B cell (primary cell): ENCODE data around the gene DLX2. TPM values are rescaled to one million over a fixed set of nuclear protein-coding genes. Genes with fewer than 3 reads are reported as not detected.

Experiments
- ATAC-seq: fragments of 200-7000 bp; cut with Tn5 transposase; one replicate; pipeline ENCODE4 v1.10.0; 2021; ENCODE audit warnings: low read depth, mild to moderate bottlenecking, moderate number of reproducible peaks, moderate library complexity
- CTCF ChIA-PET: fragments of 350-600 bp; sonication (Branson Sonifier 250); formaldehyde crosslinking; loops from one replicate; lab custom pipeline; 2021; ENCODE audit warnings: antibody characterized with exemption, inconsistent platforms; lab: Charles Lee
- POLR2A ChIA-PET: fragments of 350-600 bp; sonication (Branson Sonifier 250); formaldehyde crosslinking; loops from one replicate; lab custom pipeline; 2021; ENCODE audit warnings: antibody characterized with exemption; lab: Charles Lee
- DNase-seq: peaks from one replicate; pipeline ENCODE4 v3.0.0; 2013
- H2AFZ ChIP-seq: 2 replicates; pipeline ENCODE4 v1.6.1; 2012; ENCODE audit warnings: mild to moderate bottlenecking, low read depth, low read length; ENCODE audit not compliant: insufficient read depth, poor library complexity, severe bottlenecking
- H3K27ac ChIP-seq, 2 donors: 1 replicate in 1 of 2; 2 replicates in 1 of 2; pipeline ENCODE4 v1.5.1; 2012 to 2013; ENCODE audit warnings: low read length in 2 of 2, mild to moderate bottlenecking in 2 of 2, moderate library complexity in 1 of 2
- H3K27me3 ChIP-seq, 4 experiments: fragments of 200-600 bp in 1 of 4; sonication (generic) in 1 of 4; replicated peaks in 1 of 4; 1 replicate in 2 of 4; 2 replicates in 2 of 4; pipeline versions ENCODE4 v1.6.1 to v1.7.0; 2013 to 2016; ENCODE audit warnings: low read length in 3 of 4, mild to moderate bottlenecking in 2 of 4, mixed read lengths in 1 of 4, moderate library complexity in 1 of 4; ENCODE audit not compliant: insufficient read depth in 4 of 4, control insufficient read depth in 3 of 4; ENCODE audit errors: control extremely low read depth in 1 of 4
- H3K36me3 ChIP-seq, 2 experiments: replicated peaks in 1 of 2; 1 replicate in 1 of 2; 2 replicates in 1 of 2; pipeline versions ENCODE4 v1.6.1 to v1.7.1; 2013; ENCODE audit warnings: low read length in 1 of 2; ENCODE audit not compliant: insufficient read depth in 2 of 2, control insufficient read depth in 1 of 2; ENCODE audit errors: control extremely low read depth in 1 of 2, extremely low read depth in 1 of 2
- H3K4me1 ChIP-seq, 2 donors: fragments of 200-600 bp in 1 of 2; sonication (generic) in 1 of 2; 1 replicate in 1 of 2; 2 replicates in 1 of 2; pipeline versions ENCODE4 v1.5.1 to v1.6.1; 2013 to 2017; ENCODE audit warnings: low read length in 2 of 2; ENCODE audit not compliant: control insufficient read depth in 2 of 2, insufficient read depth in 2 of 2
- H3K4me2 ChIP-seq: replicated peaks from 2 replicates; pipeline ENCODE3; 2012; ENCODE audit warnings: mild to moderate bottlenecking, low read depth, low read length; ENCODE audit not compliant: poor library complexity, severe bottlenecking
- H3K4me3 ChIP-seq, 5 experiments: fragments of 200-600 bp in 1 of 5; sonication (generic) in 1 of 5; 1 replicate in 3 of 5; 2 replicates in 2 of 5; pipeline versions ENCODE4 v1.5.1 to v1.7.0; 2011 to 2016; ENCODE audit warnings: low read length in 4 of 5, mild to moderate bottlenecking in 4 of 5, low read depth in 2 of 5, control low read depth in 1 of 5, moderate library complexity in 1 of 5; ENCODE audit not compliant: insufficient read depth in 1 of 5; ENCODE audit errors: control extremely low read depth in 1 of 5, extremely low read depth in 1 of 5
- H3K79me2 ChIP-seq: fragments of 200-600 bp; sonication (generic); one replicate; pipeline ENCODE4 v1.6.0; 2016; ENCODE audit warnings: low read length; ENCODE audit not compliant: control insufficient read depth, insufficient read depth
- H3K9ac ChIP-seq: fragments of 200-600 bp; sonication (generic); 2 replicates; pipeline ENCODE4 v1.6.1; 2017; ENCODE audit warnings: mild to moderate bottlenecking, low read length, moderate library complexity
- H3K9me3 ChIP-seq, 3 donors: one replicate each; pipeline versions ENCODE4 v1.6.1 to v1.7.1; 2013; ENCODE audit warnings: low read length in 2 of 3; ENCODE audit not compliant: control insufficient read depth in 2 of 3, insufficient read depth in 1 of 3; ENCODE audit errors: control extremely low read depth in 1 of 3
- H4K20me1 ChIP-seq: 2 replicates; pipeline ENCODE4 v1.6.0; 2012; ENCODE audit warnings: mild to moderate bottlenecking, low read length; ENCODE audit not compliant: insufficient read depth, control insufficient read depth, poor library complexity, severe bottlenecking
- H3K27ac Mint-ChIP-seq: one replicate; pipeline ENCODE4 v1.8.0; 2021; ENCODE audit warnings: mixed read lengths
- H3K27me3 Mint-ChIP-seq: one replicate; pipeline ENCODE4 v1.8.0; 2021; ENCODE audit warnings: mixed read lengths
- H3K4me1 Mint-ChIP-seq: one replicate; pipeline ENCODE4 v1.8.0; 2021; ENCODE audit warnings: mixed read lengths
- H3K4me3 Mint-ChIP-seq: one replicate; pipeline ENCODE4 v1.8.0; 2021; ENCODE audit warnings: mixed read lengths
- H3K9me3 Mint-ChIP-seq: one replicate; pipeline ENCODE4 v1.8.0; 2022; ENCODE audit warnings: mixed read lengths; ENCODE audit not compliant: insufficient read depth
- CTCF ChIP-seq: fragments of 200-600 bp; IDR thresholded peaks from one replicate; pipeline ENCODE4 v1.8.0; 2022; ENCODE audit warnings: antibody characterized with exemption, mild to moderate bottlenecking
- EZH2 ChIP-seq: IDR thresholded peaks from 2 replicates; pipeline ENCODE4 v1.6.1; 2012; ENCODE audit warnings: borderline replicate concordance, low read depth, mild to moderate bottlenecking, moderate library complexity, low read length; ENCODE audit not compliant: insufficient read depth, poor library complexity, severe bottlenecking
- WGBS: methylation state at CpG from one replicate; pipeline ENCODE4 v1.1.5; 2013; ENCODE audit warnings: missing lambda C conversion rate; ENCODE audit not compliant: insufficient coverage; 5-methylcytosine and 5-hydroxymethylcytosine counted together
- intact Hi-C: fragments of 100-400 bp; cut with micrococcal nuclease; formaldehyde crosslinking; loops from one replicate; pipeline ENCODE4 v1.10.0; 2022
- polyA plus RNA-seq: library from polyadenylated mRNA; depleted of rRNA; stranded (reverse); fragments of >200 nt; gene quantifications from 2 replicates; pipeline ENCODE4 v1.2.3, GENCODE V29; 2012
- total RNA-seq, 2 donors: library from RNA; stranded (reverse); fragments of 120-200 nt in 1 of 2; gene quantifications; 1 replicate in 1 of 2; 2 replicates in 1 of 2; pipeline versions ENCODE4 v1.2.3 to v1.2.4, GENCODE V29; 2013 to 2022

The DLX2 gene
- total and polyA plus RNA-seq, 2 donors (not counting 1 experiment from before 2014, with no cell fraction given), result 0.13 to 0.52 TPM

- H3K27ac Mint-ChIP-seq, result peak overlapping the region; percentile 81
- CTCF ChIA-PET, result interaction anchor here (1.2 to 10.1 kb wide), 2 partner anchors 16 to 373 kb away, joined by 3 to 58 read pairs; partner anchors contain the start of gene DLX2
These were observed 14.3 kb downstream of the DLX2 start for GRCh38 chr2:172088245-172089004.

More at GRCh38 chr2:172088245-172089004, 14.3 kb downstream of the DLX2 start:
- Histone ChIP-seq H3K9ac (no peak overlapping the region), H2AFZ (no peak overlapping the region), H3K36me3 (no peaks in the 10 kb centered on the region), H4K20me1 (no peaks in the 10 kb centered on the region), H3K79me2 (no peaks in the 10 kb centered on the region), H3K4me1 (peaks cover 42 to 63% of the 10 kb centered on the region in 2 donors), H3K27me3 (peaks cover 2 to 97% (median 87%) of the 10 kb centered on the region in 4 experiments), H3K4me3 (no peak overlapping the region), H3K9me3 (peaks cover 2 to 85% (median 34%) of the 10 kb centered on the region in 3 donors), H3K27ac (no peak overlapping the region), H3K4me2 (no peak overlapping the region)
- ATAC-seq (no peak), DNase-seq (no peak)
- H3K4me3 Mint-ChIP-seq, result peak overlapping the region; percentile 49
- POLR2A ChIA-PET, result interaction anchor here (0.8 to 1.5 kb wide), 2 partner anchors 11 to 14 kb away, joined by 3 to 9 read pairs; partner anchors contain the start of gene DLX2
- intact Hi-C loops, result no loop called here
- no peak for TF ChIP-seq EZH2
- no peak for TF ChIP-seq CTCF
- no peaks in the 10 kb centered on the region for H3K9me3 Mint-ChIP-seq
- H3K27me3 Mint-ChIP-seq, result peaks cover 72% of the 10 kb centered on the region
- 18% methylated on average over 29 of the region's 37 CpGs for WGBS
- peaks cover 41% of the 10 kb centered on the region for H3K4me1 Mint-ChIP-seq
